H9 (cell line): Measurements from ENCODE around the gene PVR. TPM values are rescaled to one million over a fixed set of nuclear protein-coding genes. Genes with fewer than 3 reads are reported as not detected.

Experiments
- DNase-seq: peaks from one replicate; pipeline ENCODE4 v3.0.0-alpha.2; 2017
- H2AFZ ChIP-seq: one replicate; pipeline ENCODE4 v1.6.1; 2013; ENCODE audit warnings: mild to moderate bottlenecking, low read length, control low read depth, moderate library complexity
- H2AK5ac ChIP-seq: 2 replicates; pipeline ENCODE4 v1.6.1; 2013; ENCODE audit warnings: low read length, control low read depth, mixed read lengths; ENCODE audit not compliant: insufficient read length
- H2BK120ac ChIP-seq: one replicate; pipeline ENCODE4 v1.6.1; 2013; ENCODE audit warnings: low read depth, mild to moderate bottlenecking, low read length, control low read depth, inconsistent platforms; ENCODE audit not compliant: poor library complexity, severe bottlenecking
- H2BK12ac ChIP-seq: 2 replicates; pipeline ENCODE4 v1.6.1; 2013; ENCODE audit warnings: low read length, control low read depth, mixed read lengths, low read depth; ENCODE audit not compliant: insufficient read length
- H2BK15ac ChIP-seq: 2 replicates; pipeline ENCODE4 v1.6.1; 2013; ENCODE audit warnings: low read depth, low read length, control low read depth
- H2BK20ac ChIP-seq: one replicate; pipeline ENCODE4 v1.6.1; 2013; ENCODE audit warnings: low read depth, mild to moderate bottlenecking, low read length, control low read depth, inconsistent platforms; ENCODE audit not compliant: poor library complexity, severe bottlenecking
- H2BK5ac ChIP-seq: 2 replicates; pipeline ENCODE4 v1.6.1; 2013; ENCODE audit warnings: low read length, control low read depth, mixed read lengths; ENCODE audit not compliant: insufficient read length
- H3K14ac ChIP-seq: 2 replicates; pipeline ENCODE4 v1.6.1; 2013; ENCODE audit warnings: low read length, control low read depth; ENCODE audit not compliant: insufficient read depth
- H3K18ac ChIP-seq: 2 replicates; pipeline ENCODE4 v1.6.1; 2013; ENCODE audit warnings: low read depth, mild to moderate bottlenecking, mixed read lengths, low read length, control low read depth; ENCODE audit not compliant: insufficient read length
- H3K23ac ChIP-seq: 2 replicates; pipeline ENCODE4 v1.6.1; 2013; ENCODE audit warnings: low read length, control low read depth, mixed read lengths, low read depth; ENCODE audit not compliant: insufficient read length
- H3K23me2 ChIP-seq: 2 replicates; pipeline ENCODE4 v1.6.1; 2013; ENCODE audit warnings: low read depth, mild to moderate bottlenecking, mixed read lengths, low read length, control low read depth; ENCODE audit not compliant: insufficient read length, poor library complexity, severe bottlenecking
- H3K27ac ChIP-seq: 2 replicates; pipeline ENCODE4 v1.5.1; 2013; ENCODE audit warnings: low read length, control low read depth, mixed read lengths, low read depth; ENCODE audit not compliant: insufficient read length
- H3K27me3 ChIP-seq: 2 replicates; pipeline ENCODE4 v1.6.1; 2013; ENCODE audit warnings: low read length, control low read depth, inconsistent platforms; ENCODE audit not compliant: insufficient read depth
- H3K4ac ChIP-seq: 2 replicates; pipeline ENCODE4 v1.6.1; 2013; ENCODE audit warnings: low read depth, mild to moderate bottlenecking, control low read depth, inconsistent platforms, low read length, moderate library complexity
- H3K4me1 ChIP-seq: 2 replicates; pipeline ENCODE4 v1.6.1; 2013; ENCODE audit warnings: low read length, control low read depth, inconsistent platforms; ENCODE audit not compliant: insufficient read depth
- H3K4me2 ChIP-seq: 2 replicates; pipeline ENCODE4 v1.6.1; 2013; ENCODE audit warnings: low read length, control low read depth, mixed read lengths; ENCODE audit not compliant: insufficient read length, insufficient read depth
- H3K56ac ChIP-seq: 2 replicates; pipeline ENCODE4 v1.6.1; 2013; ENCODE audit warnings: low read depth, mild to moderate bottlenecking, mixed read lengths, low read length, control low read depth; ENCODE audit not compliant: insufficient read length
- H3K79me1 ChIP-seq: 2 replicates; pipeline ENCODE4 v1.6.1; 2013; ENCODE audit warnings: low read depth, mild to moderate bottlenecking, moderate library complexity, low read length, control low read depth, inconsistent platforms; ENCODE audit not compliant: insufficient read depth, poor library complexity, severe bottlenecking
- H3K79me2 ChIP-seq: 2 replicates; pipeline ENCODE4 v1.6.1; 2013; ENCODE audit warnings: low read length, control low read depth, inconsistent platforms; ENCODE audit not compliant: insufficient read depth
- H3K9ac ChIP-seq: 2 replicates; pipeline ENCODE4 v1.6.1; 2013; ENCODE audit warnings: low read length, control low read depth, mixed read lengths; ENCODE audit not compliant: insufficient read length; ENCODE audit errors: extremely low read depth
- H3K9me3 ChIP-seq: one replicate; pipeline ENCODE4 v1.6.1; 2013; ENCODE audit warnings: low read depth, low read length, inconsistent platforms; ENCODE audit not compliant: control insufficient read depth
- H3T11ph ChIP-seq: one replicate; pipeline ENCODE4 v1.6.1; 2013; ENCODE audit warnings: mild to moderate bottlenecking, low read length, control low read depth, inconsistent platforms
- H4K20me1 ChIP-seq: one replicate; pipeline ENCODE4 v1.6.1; 2013; ENCODE audit not compliant: control insufficient read depth, insufficient read length, insufficient read depth
- H4K5ac ChIP-seq: 2 replicates; pipeline ENCODE4 v1.6.1; 2013; ENCODE audit warnings: low read depth, mild to moderate bottlenecking, mixed read lengths, low read length, control low read depth; ENCODE audit not compliant: insufficient read length
- H4K8ac ChIP-seq: replicated peaks from 2 replicates; pipeline ENCODE4 v1.6.1; 2013; ENCODE audit warnings: low read length, control low read depth, mixed read lengths, low read depth; ENCODE audit not compliant: insufficient read length
- H4K91ac ChIP-seq: 2 replicates; pipeline ENCODE4 v1.6.1; 2013; ENCODE audit warnings: low read depth, mild to moderate bottlenecking, moderate library complexity, mixed read lengths, low read length, control low read depth; ENCODE audit not compliant: insufficient read length
- H3K27ac Mint-ChIP-seq, 3 experiments: 2 replicates in 2 of 3; 3 replicates in 1 of 3; pipeline ENCODE4 v1.8.0; 2020 to 2021; ENCODE audit warnings: mixed read lengths in 3 of 3, mild to moderate bottlenecking in 1 of 3, moderate library complexity in 1 of 3
- H3K27me3 Mint-ChIP-seq: 2 replicates; pipeline ENCODE4 v1.8.0; 2021; ENCODE audit warnings: low read depth, mild to moderate bottlenecking, moderate library complexity, mixed read lengths
- H3K36me3 Mint-ChIP-seq, 3 experiments: 2 replicates in 2 of 3; 3 replicates in 1 of 3; pipeline ENCODE4 v1.8.0; 2020 to 2021; ENCODE audit warnings: low read depth in 3 of 3, mixed read lengths in 3 of 3; ENCODE audit not compliant: insufficient read depth in 1 of 3
- H3K4me1 Mint-ChIP-seq, 2 experiments: 2 replicates each; pipeline ENCODE4 v1.8.0; 2020; ENCODE audit warnings: mixed read lengths in 2 of 2
- H3K4me3 Mint-ChIP-seq, 2 experiments: 2 replicates in 1 of 2; 3 replicates in 1 of 2; pipeline ENCODE4 v1.8.0; 2020 to 2021; ENCODE audit warnings: mild to moderate bottlenecking in 2 of 2, mixed read lengths in 2 of 2, moderate library complexity in 1 of 2
- H3K9me3 Mint-ChIP-seq, 2 experiments: 2 replicates in 1 of 2; 3 replicates in 1 of 2; pipeline ENCODE4 v1.8.0; 2020; ENCODE audit warnings: mild to moderate bottlenecking in 2 of 2, mixed read lengths in 2 of 2, moderate library complexity in 1 of 2
- WGBS: extraction: QIAGEN DNeasy Blood & Tissue Kit; methylation state at CpG from one replicate; pipeline ENCODE4 v1.1.7; 2013; ENCODE audit warnings: missing lambda C conversion rate, low lambda C conversion rate, mixed read lengths; ENCODE audit not compliant: insufficient read length; ENCODE audit errors: extremely low coverage; 5-methylcytosine and 5-hydroxymethylcytosine counted together
- total RNA-seq: library from RNA; stranded (reverse); gene quantifications from 2 replicates; pipeline ENCODE4 v1.2.1, GENCODE V29; 2021
- TF ChIP-seq, protein P1 (sequence below): fragments of 200-600 bp; sonication (generic); conservative IDR thresholded peaks from 3 replicates; pipeline ENCODE4 v1.8.0; 2021; ENCODE audit warnings: antibody characterized with exemption, mild to moderate bottlenecking

PVR gene
- total RNA-seq, 1 experiment from 2014 or later = 29.2 TPM

DNA sequence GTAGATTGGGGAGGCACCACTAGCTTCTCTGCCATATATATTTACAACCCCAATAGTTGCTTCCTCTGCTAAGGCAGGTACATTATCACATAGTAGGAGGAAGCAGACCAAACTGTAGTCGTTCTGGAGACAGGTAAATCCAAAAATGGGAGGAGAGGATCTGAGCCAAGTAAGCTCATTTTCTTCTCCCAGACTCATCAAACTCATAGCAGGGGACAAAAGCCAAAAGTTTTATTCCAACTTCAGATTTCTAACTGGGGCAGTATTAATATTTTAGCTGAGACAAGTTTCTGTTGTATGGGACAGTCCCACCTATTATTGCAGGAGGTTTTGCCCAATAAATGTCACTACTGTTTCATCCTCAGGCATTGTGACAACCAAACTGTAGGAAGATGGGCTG is 38.2 kb upstream of the PVR start:
- H3K27ac Mint-ChIP-seq = no peak overlapping the region
- H3K18ac ChIP-seq = no peak overlapping the region

More for the DNA sequence above, 38.2 kb upstream of the PVR start:
- Mint-ChIP-seq H3K4me3 (no peak overlapping the region; a peak in 1 of 5 replicates), H3K27me3 (no peaks in the 10 kb centered on the region; the same call in 1 of the 2 replicates), H3K9me3 (no peaks in the 10 kb centered on the region; a peak in 1 of 5 replicates), H3K4me1 (peaks cover 39 to 40% of the 10 kb centered on the region in 2 experiments), H3K36me3 (peaks cover 0 to 4% (median 2%) of the 10 kb centered on the region in 3 experiments; a peak in 2 of 7 replicates)
- Histone ChIP-seq H3K9ac (no peak overlapping the region), H3K23ac (no peak overlapping the region), H3K79me1 (no peaks in the 10 kb centered on the region), H3K23me2 (no peaks in the 10 kb centered on the region), H2AK5ac (no peak overlapping the region), H2BK5ac (no peak overlapping the region), H2BK12ac (no peak overlapping the region), H3K14ac (no peak overlapping the region), H3T11ph (no peak overlapping the region), H4K5ac (no peak overlapping the region), H4K8ac (no peak overlapping the region), H3K9me3 (no peaks in the 10 kb centered on the region), H4K91ac (no peak overlapping the region), H2BK15ac (no peak overlapping the region), H3K56ac (no peak overlapping the region), H3K27ac (no peak overlapping the region), H3K4ac (no peak overlapping the region), H2AFZ (no peak overlapping the region), H3K4me2 (no peak overlapping the region), H3K4me1 (peaks cover 4% of the 10 kb centered on the region; the same call in 1 of the 2 replicates), H2BK120ac (no peak overlapping the region), H3K27me3 (no peaks in the 10 kb centered on the region), H2BK20ac (no peak overlapping the region), H3K79me2 (no peaks in the 10 kb centered on the region), H4K20me1 (no peaks in the 10 kb centered on the region)
- WGBS = no CpG with 5 or more reads among the region's 1 CpG
- DNase-seq = no peak
- TF ChIP-seq, protein P1, sequence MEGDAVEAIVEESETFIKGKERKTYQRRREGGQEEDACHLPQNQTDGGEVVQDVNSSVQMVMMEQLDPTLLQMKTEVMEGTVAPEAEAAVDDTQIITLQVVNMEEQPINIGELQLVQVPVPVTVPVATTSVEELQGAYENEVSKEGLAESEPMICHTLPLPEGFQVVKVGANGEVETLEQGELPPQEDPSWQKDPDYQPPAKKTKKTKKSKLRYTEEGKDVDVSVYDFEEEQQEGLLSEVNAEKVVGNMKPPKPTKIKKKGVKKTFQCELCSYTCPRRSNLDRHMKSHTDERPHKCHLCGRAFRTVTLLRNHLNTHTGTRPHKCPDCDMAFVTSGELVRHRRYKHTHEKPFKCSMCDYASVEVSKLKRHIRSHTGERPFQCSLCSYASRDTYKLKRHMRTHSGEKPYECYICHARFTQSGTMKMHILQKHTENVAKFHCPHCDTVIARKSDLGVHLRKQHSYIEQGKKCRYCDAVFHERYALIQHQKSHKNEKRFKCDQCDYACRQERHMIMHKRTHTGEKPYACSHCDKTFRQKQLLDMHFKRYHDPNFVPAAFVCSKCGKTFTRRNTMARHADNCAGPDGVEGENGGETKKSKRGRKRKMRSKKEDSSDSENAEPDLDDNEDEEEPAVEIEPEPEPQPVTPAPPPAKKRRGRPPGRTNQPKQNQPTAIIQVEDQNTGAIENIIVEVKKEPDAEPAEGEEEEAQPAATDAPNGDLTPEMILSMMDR = no peak
